HG03520 (cell line): ENCODE data around the gene ADAT1.

Source experiments
- ATAC-seq: cut with Tn5 transposase; IDR thresholded peaks from one replicate; pipeline ENCODE4 v1.9.1; 2021; ENCODE audit warnings: mild to moderate bottlenecking, moderate library complexity; ENCODE audit not compliant: unreplicated experiment

The ADAT1 gene, protein sequence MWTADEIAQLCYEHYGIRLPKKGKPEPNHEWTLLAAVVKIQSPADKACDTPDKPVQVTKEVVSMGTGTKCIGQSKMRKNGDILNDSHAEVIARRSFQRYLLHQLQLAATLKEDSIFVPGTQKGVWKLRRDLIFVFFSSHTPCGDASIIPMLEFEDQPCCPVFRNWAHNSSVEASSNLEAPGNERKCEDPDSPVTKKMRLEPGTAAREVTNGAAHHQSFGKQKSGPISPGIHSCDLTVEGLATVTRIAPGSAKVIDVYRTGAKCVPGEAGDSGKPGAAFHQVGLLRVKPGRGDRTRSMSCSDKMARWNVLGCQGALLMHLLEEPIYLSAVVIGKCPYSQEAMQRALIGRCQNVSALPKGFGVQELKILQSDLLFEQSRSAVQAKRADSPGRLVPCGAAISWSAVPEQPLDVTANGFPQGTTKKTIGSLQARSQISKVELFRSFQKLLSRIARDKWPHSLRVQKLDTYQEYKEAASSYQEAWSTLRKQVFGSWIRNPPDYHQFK

DNA sequence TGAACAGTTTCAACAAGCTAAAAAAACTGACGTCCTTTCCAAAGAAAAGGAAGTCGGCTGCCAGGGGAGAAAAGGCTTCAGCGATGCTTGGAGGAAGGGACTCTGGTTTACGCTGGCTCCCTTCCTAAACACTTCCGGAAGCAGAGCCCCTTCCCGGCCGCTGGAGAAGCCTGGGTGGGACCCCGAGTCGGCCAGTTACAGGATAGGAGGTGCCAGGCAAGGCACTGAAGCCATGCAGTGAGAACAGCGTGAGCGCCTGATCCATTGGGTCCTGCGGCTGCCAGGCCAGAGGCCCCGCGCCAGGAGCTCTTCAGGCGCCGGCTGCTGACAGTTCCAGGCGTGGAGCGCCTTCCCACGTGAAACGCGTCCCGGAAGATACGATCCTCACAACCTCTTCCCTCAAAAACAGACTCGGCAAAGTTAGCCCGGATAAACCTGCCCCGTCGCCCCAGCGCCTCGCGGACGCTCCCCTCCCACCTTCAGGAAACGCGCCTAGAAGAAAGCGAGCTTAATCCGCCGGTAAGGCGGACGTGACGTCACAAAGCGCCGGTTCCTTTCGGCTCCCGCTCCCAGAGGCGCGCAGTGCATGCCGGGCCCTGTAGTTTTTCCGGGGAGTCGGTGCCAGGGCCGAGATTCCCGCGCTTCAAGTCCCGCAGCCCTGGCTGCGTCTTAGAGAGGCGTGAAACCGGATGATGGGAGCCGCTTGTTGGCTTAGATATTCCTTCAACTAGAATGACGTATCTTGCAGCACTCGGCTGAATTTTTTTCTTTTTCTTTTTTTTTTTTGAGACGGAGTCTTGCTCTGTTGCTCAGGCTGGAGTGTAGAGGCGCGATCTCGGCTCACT, at the start of gene ADAT1:
Gene ADAT1 (minus strand): TSS at position 521 of the 845 bp plus-strand sequence. CDS start 2,482 bp downstream, outside the sequence.
- peak; percentile 91 for ATAC-seq

DNA sequence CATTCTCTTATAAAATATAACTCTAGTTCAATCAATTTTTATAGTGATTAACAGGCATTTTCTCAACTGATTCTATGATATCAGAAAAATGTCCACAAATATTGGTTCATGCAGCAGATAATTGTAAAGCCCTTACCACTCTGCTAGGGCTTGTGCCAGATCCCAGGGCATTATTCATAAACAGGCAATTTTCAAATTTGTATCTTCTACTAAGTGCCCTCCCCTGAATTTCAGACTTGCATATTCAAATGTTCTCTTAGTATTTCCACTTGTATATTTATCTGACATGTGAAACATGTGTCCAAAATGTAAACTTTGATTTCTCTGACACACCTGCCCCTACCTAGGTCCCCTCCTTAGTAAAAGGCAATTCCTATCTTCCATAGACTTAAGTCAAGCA, 44.4 kb upstream of the ADAT1 start:
- ATAC-seq, result no peak

DNA sequence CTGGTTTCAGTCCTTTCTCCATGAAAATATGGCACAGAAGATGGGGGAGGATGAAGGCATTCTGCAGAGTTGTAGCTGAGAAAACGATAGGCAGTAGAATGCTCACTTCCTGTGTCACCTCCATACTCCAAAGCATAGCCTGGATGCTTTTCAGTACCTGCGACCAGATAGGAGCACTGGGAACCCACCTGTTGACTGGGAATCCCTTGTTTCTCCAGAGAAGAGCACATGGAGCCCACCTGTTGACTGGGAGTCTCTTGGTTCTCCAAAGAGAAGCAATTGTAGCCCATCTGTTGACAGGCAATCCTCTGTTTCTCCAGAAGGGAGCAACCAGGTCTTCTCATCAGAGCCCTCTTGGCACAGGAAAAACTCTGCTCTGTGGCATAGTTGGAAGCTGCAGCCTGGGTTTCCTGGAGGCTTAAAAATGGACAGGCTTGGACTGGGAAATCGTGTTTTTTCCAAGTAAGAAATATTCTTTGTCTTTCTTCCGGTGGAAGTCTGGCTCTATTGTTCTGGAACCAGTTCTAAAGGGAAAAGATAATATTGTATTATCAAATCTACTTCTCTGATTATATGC, 37.7 kb upstream of the ADAT1 start:
- ATAC-seq, result no peak

DNA sequence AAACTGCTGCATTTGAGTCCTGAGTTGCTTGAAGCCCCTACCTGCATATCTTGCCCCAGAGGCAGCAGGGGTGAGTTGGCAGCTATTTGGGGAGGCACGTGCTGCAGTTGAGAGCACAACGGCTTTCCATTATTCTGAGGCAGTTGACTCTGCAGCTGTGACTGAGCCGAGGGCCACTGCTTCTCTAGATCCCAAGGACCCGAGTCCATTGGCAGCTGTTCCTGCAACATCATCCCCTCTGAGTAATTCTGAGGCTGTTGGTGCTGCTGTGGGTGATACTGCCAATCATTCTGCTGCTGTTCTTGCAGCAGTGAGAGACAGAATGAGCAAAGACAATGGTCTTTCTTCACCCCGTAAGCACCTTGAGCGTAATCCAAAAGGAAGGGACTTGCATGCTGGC, 37.2 kb upstream of the ADAT1 start:
- no peak for ATAC-seq

DNA sequence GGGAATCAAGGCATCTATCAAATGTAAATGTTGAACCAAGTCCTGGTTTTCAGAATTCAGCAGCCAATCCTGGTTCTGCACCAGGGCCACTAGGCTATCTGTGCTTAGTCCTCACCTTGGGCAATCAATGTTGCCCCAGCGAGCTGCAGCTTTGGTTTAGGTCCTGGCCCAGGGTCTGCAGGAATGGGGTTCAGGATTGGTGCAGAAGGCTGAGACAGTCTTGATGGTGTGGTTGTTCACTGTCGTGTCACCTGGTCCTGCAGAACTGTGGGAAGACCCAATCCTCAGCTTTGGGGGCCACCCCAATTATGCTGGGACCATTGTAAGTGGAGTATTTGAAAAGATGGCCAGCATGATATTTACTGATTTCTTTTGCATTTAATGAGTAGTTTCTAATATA, 35.1 kb upstream of the ADAT1 start:
- no peak for ATAC-seq

DNA sequence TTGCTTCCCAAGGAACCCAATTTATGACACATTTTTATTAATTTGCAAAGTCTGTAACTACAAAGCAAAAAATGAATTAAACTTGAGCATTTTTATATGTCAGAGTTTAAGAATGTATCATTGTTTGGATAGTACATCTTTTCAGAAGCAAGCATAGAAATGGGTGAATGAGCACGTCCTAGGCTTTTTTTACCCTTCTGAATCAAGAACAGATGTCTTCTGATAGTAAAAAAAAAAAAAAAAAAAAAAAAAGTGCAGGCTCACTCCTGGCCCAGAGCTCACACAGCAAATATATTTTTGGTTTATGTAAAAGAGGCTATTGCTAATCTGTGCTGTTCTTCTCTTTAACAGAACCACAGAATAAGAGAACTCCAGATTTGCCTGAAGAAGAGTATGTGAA, 30.8 kb upstream of the ADAT1 start:
- no peak for ATAC-seq

DNA sequence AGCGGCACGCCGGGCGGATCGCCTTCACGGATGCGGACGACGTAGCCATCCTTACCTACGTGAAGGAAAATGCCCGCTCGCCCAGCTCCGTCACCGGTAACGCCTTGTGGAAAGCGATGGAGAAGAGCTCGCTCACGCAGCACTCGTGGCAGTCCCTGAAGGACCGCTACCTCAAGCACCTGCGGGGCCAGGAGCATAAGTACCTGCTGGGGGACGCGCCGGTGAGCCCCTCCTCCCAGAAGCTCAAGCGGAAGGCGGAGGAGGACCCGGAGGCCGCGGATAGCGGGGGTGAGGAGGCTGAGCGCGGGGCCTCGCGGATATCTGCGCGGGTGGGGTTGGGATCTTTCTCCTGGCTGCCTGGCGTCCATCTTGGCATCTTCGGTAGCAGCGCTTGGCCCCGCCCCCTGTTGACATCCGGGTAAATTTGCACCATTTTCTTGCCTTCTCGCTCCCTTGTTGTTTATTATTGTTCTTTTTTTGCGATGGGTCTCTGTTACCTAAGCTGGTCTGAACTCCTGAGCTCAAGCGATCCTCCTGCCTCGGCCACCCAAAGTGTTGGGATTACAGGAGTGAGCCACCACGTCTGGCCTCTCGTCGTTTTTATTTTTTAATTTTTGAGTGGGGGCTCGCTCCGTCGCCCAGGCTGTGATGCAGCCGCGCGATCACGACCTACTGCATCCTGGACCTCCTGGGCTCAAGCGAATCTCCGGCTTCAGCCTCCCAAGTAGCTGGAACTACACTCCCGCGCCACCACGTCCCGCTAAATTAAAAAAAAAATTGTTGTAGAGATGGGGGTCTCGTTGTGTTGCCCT, 25.4 kb upstream of the ADAT1 start:
- peak; percentile 30 for ATAC-seq

DNA sequence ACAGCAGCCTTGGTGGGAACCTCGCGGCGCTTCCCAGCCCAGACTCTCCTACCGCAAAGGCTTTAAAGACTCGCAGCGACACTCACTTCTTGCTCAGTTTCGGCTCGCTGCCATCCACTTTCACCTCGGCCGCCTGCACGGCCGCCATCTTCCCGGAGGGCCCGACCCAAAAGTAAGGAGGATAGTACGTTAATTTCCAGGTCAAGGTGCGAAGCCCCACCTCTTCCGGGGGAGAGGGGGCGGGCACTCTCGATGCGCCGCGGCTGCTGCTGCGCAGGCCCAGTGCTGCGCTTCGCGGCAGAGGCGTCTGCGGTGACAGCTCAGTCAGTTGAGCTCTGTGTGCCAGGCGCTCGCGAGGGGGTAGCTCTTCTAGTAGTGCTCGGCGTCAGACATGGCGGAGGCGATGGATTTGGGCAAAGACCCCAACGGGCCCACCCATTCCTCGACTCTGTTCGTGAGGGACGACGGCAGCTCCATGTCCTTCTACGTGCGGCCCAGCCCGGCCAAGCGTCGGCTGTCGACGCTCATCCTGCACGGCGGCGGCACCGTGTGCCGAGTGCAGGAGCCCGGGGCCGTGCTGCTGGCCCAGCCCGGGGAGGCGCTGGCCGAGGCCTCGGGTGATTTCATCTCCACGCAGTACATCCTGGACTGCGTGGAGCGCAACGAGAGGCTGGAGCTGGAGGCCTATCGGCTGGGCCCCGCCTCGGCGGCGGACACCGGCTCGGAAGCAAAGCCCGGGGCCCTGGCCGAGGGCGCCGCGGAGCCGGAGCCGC, 24.6 kb upstream of the ADAT1 start, which contains the start of the genes KARS1 and TERF2IP:
Gene KARS1 (minus strand): TSS at position 174 of the 773 bp plus-strand sequence. CDS start 26 bp downstream, at position 148.
Gene TERF2IP (plus strand): TSS at position 282 of the 773 bp plus-strand sequence. CDS start 110 bp downstream, at position 392.
- peak; percentile 76 for ATAC-seq

DNA sequence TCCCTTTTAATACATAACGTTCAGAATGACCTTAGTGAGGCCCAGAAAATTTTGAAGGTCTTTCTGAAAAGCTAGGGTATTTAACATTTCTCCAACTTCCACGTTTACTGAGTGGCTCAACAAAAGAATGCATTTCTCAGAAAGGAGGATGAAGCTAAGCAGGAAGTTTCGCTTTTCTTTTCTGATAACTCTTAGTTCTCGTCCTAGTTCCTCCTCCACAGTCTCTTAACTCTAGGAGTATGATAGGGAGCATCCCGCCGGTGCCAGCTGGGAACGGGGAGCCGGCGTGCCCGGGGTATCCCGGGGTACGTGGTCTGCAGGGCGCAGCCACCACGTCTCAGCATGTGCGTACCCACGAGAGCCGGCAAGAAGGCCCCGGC, 24.0 kb upstream of the ADAT1 start:
- ATAC-seq, result peak; percentile 25

DNA sequence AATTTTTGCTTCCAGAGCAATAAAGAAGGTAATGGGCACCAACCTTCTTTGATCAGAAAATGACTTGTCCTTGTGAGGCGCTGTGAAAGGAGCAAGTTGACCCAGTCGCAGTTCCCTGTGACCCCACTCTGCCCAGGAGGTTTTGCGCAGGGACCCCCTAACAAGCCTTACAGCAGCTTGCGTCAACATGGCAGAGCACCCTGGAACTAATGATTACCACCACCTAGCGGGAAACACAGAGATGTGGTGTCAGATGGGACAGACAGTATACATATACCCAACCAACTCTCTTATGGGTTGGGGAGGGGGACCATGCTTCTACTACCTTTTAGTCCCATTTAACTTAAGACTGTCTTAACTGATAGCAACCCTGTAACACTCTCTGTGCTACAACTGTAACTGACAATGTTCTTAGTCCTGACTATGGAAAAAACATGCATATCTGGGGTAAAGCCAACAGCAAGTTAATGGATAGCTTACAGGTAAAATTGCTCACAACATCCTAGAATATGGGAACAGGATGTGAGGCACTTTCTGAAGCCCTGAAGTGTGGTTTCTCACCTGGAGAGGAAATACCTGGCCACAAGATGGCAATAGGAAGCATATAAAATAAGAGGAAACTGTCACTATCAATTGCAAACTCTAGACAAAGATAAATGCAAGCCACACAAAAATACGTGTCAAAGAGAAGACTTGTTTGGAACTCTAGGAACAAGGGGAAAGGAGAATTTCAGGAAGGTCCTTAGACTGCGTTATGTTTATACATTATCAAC, 21.3 kb upstream of the ADAT1 start:
- no peak for ATAC-seq

DNA sequence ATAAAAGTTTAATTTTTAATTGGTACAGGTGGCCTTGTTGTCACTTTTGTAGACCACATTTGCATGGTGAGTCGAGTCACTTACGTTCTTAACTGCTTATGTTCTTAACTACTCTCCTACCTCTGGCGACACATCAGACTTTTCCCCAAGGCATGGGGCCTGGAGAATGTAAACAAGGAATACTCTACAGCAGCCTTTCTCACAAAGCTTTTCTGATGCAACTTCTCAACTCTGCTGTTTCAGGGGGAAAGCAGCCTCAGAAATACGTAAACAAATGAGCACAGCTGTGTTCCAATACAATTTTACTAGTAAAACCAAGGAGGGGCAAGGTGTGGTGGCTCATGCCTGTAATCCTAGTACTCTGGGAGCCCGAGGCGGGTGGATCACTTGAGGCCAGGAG, 17.5 kb upstream of the ADAT1 start:
- ATAC-seq, result no peak

DNA sequence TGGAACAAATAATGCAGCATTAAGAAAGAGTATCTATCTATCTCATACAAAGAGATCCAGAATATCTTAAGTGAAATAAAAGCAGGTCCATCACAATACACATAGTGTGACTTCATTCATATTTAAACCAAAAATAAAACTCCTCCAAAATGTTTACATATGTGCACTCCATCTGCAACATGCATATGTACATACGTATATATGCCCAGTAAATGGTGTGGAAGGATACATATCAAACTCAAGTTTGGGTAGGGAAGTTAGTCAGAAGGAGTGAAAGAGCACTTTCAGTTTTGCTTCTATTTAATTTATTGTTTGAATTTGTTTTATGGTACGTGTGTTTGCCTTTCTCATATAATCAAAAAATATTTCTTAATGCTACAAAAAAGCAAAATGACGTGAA, 12.0 kb upstream of the ADAT1 start:
- no peak for ATAC-seq

DNA sequence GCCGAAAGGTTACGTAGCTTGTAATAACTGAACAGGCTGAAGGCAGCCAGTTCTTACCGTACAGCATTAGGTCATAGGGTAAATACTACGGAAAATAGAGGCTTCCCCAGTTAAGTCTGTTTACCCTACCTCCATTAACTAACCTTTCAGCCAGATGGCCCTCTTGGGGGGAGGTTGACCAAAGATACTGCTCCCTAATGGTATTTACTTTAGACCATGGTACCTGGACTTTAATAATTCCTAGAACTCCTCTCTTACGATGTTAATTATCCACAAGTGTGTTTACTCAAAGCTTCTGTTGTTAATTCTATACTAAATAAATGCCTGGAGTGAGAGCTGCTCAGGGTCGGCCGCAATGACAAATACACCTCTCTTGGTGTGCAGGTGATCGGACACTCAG, 9.8 kb upstream of the ADAT1 start:
- ATAC-seq, result no peak

DNA sequence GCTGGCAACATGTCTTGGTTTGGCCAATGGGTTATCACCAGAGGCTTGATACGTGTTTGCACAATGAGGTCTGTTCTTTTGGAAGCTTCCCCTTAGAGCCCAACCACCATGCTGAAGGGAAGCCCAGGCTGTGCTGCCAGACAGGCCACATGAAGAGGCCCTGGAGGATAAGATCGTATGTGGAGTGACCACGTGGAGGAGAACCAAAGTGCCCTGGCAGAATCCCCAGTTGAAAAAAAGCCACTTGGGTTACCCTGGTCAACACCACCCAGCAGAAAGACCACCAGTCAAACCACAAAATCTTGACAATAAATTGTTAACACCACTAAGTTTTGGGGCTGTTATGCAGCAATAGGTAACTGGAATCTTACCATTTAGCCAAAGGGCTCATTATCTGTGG, 7.0 kb upstream of the ADAT1 start:
- no peak for ATAC-seq

DNA sequence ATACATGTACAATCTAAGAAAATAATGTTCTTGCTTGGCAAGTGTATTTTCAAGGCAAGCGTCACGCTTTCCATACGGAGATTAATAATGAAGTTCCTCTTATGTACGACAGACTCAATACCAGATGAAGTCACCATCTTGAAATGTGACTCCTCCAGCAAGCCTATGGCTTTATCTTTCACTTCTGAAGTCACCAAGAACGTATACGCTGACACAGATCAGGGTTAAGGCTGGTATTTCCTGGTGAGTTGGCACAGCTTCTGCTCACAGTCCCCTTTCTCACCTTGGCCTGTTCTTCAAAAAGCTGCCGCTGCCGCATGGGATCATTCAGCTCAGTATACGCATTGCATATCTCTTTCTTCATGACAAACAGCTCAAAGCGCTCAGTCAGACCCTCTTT, 6.1 kb upstream of the ADAT1 start:
- no peak for ATAC-seq

DNA sequence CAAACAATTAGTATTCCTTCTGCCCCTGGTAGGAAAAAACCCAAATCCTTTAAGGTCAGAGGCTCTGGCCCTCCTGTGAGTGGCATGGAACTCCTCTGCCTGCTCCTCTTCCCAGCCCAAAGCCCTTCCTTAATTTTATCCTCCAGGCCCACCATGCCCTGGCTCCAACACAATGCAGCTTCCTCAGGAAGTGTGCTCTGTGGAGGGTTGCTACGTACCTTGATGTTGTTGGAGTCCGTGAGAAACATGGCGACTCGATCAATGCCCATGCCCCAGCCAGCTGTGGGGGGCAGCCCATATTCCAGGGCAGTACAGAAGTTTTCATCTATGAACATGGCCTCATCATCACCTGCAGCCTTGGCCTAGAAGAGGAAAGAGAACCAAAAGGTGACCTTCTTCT, 5.3 kb upstream of the ADAT1 start:
- no peak for ATAC-seq

DNA sequence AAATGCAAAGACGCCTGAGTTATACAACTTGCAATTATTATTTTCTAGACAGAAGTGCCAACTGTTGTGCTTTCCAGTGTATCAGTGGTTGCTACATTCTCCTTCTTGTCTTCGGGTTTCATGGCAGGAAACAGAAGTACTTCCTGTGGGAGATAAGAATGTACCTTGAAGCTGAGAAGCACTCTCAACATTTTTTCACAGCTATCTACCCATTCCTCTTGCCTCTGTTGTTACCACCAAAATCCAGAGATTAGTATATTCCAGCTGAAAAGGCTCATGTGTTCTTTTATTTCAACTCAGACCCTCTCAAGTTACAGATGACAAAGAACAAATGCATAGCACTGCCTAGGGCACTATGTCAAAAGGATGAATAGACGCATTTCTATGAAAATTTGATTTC, 4.8 kb upstream of the ADAT1 start:
- ATAC-seq, result no peak

DNA sequence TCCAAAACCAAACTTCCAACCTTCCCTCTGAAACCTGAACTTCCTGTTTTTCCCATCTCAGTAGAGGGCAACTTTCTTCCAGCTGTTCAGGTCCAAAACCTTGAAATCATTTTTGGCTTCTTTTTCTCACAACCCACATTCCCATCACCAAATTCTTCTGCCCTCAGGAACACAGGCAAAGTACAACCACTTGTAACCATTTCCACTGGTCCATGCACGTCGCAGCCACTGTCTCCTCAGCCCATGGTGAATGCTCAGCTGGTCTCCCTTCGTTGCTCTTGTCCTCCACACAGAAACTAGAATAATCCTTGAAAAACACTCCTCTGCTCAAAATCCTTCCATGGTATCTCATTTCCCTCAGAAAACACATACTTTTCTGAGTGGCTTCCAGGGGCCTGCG, 3.7 kb upstream of the ADAT1 start:
- ATAC-seq, result no peak

DNA sequence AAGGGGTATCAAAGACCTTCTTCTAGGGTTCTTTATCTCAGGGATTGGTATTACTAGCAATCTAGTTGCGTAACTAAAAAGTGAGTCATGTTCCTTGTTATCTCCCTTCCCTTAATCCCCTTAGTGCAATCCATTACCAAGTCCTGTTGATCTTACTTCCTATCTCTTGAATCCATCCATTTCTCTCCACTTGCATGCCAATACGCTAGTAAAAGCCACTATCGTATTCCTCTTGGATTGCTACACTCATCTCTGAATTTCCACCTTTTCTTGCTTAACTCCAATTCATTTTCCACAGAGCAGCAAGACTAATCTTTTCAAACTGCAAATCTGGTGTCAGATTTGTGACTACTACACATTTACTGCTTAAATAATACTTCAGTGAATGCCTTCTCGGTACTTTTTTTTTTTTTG, 1.8 kb upstream of the ADAT1 start:
- ATAC-seq, result no peak
